Natural killer cell (primary cell): ENCODE results near the gene AGPAT3. TPM values are rescaled to one million over a fixed set of nuclear protein-coding genes. Genes with fewer than 3 reads are reported as not detected.

Experiments
- ATAC-seq, 3 donors: fragments of 150-1000 bp in 2 of 3; fragments of 200-7000 bp in 1 of 3; cut with Tn5 transposase; 1 replicate in 1 of 3; 2 replicates in 2 of 3; pipeline ENCODE4 v1.10.0; 2021; ENCODE audit warnings: mild to moderate bottlenecking in 2 of 3, moderate library complexity in 2 of 3
- DNase-seq, 2 donors: peaks; one replicate each; pipeline versions ENCODE4 v3.0.0 to v3.0.0-alpha.2; 2013 to 2021; ENCODE audit warnings: mixed read lengths in 1 of 2
- H3K27ac ChIP-seq: one replicate; pipeline ENCODE4 v1.5.1; 2013; ENCODE audit warnings: mild to moderate bottlenecking, low read length
- H3K27me3 ChIP-seq: one replicate; pipeline ENCODE4 v1.6.1; 2013; ENCODE audit warnings: low read length; ENCODE audit not compliant: control insufficient read depth, insufficient read depth
- H3K36me3 ChIP-seq: one replicate; pipeline ENCODE4 v1.6.1; 2013; ENCODE audit warnings: low read length; ENCODE audit not compliant: control insufficient read depth, insufficient read depth
- H3K4me1 ChIP-seq: one replicate; pipeline ENCODE4 v1.6.1; 2013; ENCODE audit warnings: low read length; ENCODE audit not compliant: control insufficient read depth, insufficient read depth
- H3K4me3 ChIP-seq: one replicate; pipeline ENCODE4 v1.5.1; 2013; ENCODE audit warnings: low read length
- H3K9me3 ChIP-seq: one replicate; pipeline ENCODE4 v1.6.1; 2013; ENCODE audit warnings: low read length; ENCODE audit not compliant: control insufficient read depth, insufficient read depth
- H3K27ac Mint-ChIP-seq, 2 donors: one replicate each; pipeline ENCODE4 v1.8.0; 2022; ENCODE audit warnings: mild to moderate bottlenecking in 2 of 2, mixed read lengths in 2 of 2, moderate library complexity in 1 of 2
- H3K27me3 Mint-ChIP-seq, 2 donors: one replicate each; pipeline ENCODE4 v1.8.0; 2022; ENCODE audit warnings: low read depth in 2 of 2, mixed read lengths in 2 of 2
- H3K36me3 Mint-ChIP-seq: one replicate; pipeline ENCODE4 v1.8.0; 2022; ENCODE audit warnings: mixed read lengths
- H3K4me1 Mint-ChIP-seq, 2 donors: one replicate each; pipeline ENCODE4 v1.8.0; 2022; ENCODE audit warnings: mixed read lengths in 2 of 2
- H3K4me3 Mint-ChIP-seq: one replicate; pipeline ENCODE4 v1.8.0; 2022; ENCODE audit warnings: mild to moderate bottlenecking, moderate library complexity, mixed read lengths
- H3K9me3 Mint-ChIP-seq, 2 donors: one replicate each; pipeline ENCODE4 v1.8.0; 2022; ENCODE audit warnings: mixed read lengths in 2 of 2
- WGBS: methylation state at CpG from one replicate; pipeline ENCODE4 v1.1.7; 2013; ENCODE audit warnings: missing lambda C conversion rate; ENCODE audit not compliant: insufficient coverage; 5-methylcytosine and 5-hydroxymethylcytosine counted together
- intact Hi-C: fragments of 100-400 bp; cut with micrococcal nuclease; formaldehyde crosslinking; loops from one replicate; pipeline ENCODE4 v1.14.2; 2022
- total RNA-seq, 4 donors: library from RNA; stranded (reverse); fragments of 120-200 nt in 1 of 4; gene quantifications; one replicate each; pipeline versions ENCODE4 v1.2.3 to v1.2.4, GENCODE V29; 2013 to 2022
- TF ChIP-seq, protein P1 (sequence below): fragments of 200-600 bp; IDR thresholded peaks from one replicate; pipeline ENCODE4 v1.8.0; 2022; ENCODE audit warnings: antibody characterized with exemption

AGPAT3 gene
- total RNA-seq, 3 donors from 2014 or later (not counting 1 experiment from before 2014, with no cell fraction given), result 39.5 to 45.7 (median 42.3) TPM

DNA sequence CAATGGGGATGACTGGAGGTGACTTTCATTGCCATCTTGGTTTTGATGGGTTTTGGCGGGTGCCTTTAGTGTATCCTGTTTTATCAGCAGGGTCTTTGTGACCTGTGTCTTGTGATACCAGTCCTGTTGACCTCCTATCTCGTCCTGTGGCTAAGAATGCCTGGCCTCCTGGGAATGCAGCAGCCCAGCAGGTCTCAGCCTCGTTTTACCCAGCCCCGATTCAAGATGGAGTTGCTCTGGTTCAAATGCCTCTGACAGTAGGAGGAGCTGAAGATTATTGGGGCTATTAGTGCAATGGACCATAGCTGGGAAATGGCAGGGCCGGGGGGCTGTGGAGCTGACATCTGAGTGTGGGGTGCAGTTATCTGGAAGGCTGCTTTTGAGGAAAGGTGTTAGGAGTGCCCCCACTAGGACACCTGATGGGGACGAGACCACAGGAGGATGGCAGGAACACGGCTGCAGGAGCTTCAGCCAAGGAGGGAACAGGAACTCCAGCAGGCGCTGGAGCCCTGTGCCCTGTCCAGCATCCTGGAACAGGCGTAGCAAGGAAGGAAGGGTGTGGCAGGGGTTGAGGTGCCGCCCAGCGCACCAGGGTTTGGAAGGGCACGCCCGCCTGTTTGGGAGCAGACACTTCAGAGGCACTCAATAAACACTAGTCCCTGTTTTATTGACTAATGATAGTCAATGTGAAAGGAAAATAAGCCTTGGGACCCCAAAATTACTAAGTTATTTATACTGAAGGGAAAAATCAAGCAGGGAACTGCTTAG lies 15.3 kb upstream of the AGPAT3 start:
- no peak overlapping the region for H3K4me3 ChIP-seq
- no peaks in the 10 kb centered on the region for H3K36me3 ChIP-seq
- Mint-ChIP-seq H3K4me3 (no peak overlapping the region), H3K9me3 (no peaks in the 10 kb centered on the region), H3K27ac (no peak overlapping the region), H3K36me3 (no peaks in the 10 kb centered on the region), H3K27me3 (peaks cover 10 to 28% of the 10 kb centered on the region in 2 donors), H3K4me1 (peaks cover 0 to 1% of the 10 kb centered on the region in 2 donors)
- no peak overlapping the region for H3K27ac ChIP-seq
- WGBS, result 70% methylated on average over 12 of the region's 13 CpGs
- no peak for DNase-seq
- ATAC-seq, result no peak
- H3K4me1 ChIP-seq, result peaks cover 7% of the 10 kb centered on the region
- intact Hi-C loops, result no loop called here
- H3K27me3 ChIP-seq, result no peaks in the 10 kb centered on the region
- peaks cover 6% of the 10 kb centered on the region for H3K9me3 ChIP-seq
- TF ChIP-seq, protein P1, sequence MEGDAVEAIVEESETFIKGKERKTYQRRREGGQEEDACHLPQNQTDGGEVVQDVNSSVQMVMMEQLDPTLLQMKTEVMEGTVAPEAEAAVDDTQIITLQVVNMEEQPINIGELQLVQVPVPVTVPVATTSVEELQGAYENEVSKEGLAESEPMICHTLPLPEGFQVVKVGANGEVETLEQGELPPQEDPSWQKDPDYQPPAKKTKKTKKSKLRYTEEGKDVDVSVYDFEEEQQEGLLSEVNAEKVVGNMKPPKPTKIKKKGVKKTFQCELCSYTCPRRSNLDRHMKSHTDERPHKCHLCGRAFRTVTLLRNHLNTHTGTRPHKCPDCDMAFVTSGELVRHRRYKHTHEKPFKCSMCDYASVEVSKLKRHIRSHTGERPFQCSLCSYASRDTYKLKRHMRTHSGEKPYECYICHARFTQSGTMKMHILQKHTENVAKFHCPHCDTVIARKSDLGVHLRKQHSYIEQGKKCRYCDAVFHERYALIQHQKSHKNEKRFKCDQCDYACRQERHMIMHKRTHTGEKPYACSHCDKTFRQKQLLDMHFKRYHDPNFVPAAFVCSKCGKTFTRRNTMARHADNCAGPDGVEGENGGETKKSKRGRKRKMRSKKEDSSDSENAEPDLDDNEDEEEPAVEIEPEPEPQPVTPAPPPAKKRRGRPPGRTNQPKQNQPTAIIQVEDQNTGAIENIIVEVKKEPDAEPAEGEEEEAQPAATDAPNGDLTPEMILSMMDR, result no peak

DNA sequence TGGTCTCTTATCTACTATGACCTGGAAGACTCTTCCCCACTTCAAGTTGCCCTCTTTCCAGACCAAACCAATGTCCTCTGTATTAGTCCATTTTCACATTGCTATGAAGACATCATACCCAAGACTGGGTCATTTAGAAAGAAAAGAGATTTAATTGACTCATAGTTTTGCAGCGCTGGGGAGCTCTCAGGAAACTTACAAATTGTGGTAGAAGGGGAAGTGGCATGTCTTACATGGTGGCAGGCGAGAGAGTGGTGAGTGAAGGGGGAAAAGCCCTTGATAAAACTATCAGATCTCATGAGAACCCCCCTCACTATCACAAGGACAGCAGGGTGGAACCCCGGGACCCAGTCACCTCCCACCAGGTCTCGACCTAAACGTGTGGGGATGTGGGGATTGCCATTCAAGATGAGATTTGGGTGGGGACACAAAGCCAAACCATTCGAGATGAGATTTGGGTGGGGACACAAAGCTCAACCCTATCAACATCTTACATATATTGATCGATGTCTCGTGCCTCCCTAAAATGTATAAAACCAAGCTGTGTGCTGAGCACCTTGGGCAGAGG lies 14.2 kb upstream of the AGPAT3 start:
- TF ChIP-seq, protein P1, result no peak
- peaks cover 15 to 34% of the 10 kb centered on the region in 2 donors for H3K27me3 Mint-ChIP-seq
- H3K36me3 ChIP-seq, result no peaks in the 10 kb centered on the region
- H3K4me1 Mint-ChIP-seq, result peaks cover 0 to 7% of the 10 kb centered on the region in 2 donors
- H3K9me3 Mint-ChIP-seq, result no peaks in the 10 kb centered on the region
- H3K4me3 Mint-ChIP-seq, result no peak overlapping the region
- H3K27ac ChIP-seq, result no peak overlapping the region
- intact Hi-C loops, result no loop called here
- H3K36me3 Mint-ChIP-seq, result no peaks in the 10 kb centered on the region
- no peak overlapping the region for H3K4me3 ChIP-seq
- H3K9me3 ChIP-seq, result peaks cover 6% of the 10 kb centered on the region
- H3K4me1 ChIP-seq, result peaks cover 16% of the 10 kb centered on the region
- H3K27me3 ChIP-seq, result no peaks in the 10 kb centered on the region
- H3K27ac Mint-ChIP-seq, result no peak overlapping the region
- DNase-seq (no peak), ATAC-seq (no peak)
- WGBS, result 68% methylated on average over 4 of the region's 8 CpGs

DNA sequence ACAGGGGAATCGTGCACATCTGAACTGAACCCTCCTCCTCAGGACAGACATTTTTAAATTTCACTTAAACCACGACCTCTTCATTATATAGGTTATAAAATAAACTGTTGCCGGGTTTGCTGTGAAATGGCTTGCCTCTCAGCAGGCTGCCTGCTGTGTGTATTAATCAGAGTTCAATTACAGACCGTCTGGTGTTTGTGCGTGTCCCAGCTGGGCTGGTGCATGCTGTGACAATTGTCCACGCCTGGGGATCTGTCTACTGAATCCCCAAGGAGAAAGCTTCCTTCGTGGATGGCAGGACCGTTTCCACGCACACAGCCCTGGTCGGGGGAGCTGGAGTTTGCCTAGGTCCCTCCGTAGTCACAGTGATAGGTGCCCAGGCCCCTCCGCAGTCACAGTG lies 13.4 kb upstream of the AGPAT3 start:
- peaks cover 0 to 7% of the 10 kb centered on the region in 2 donors for H3K4me1 Mint-ChIP-seq
- no peaks in the 10 kb centered on the region for H3K36me3 Mint-ChIP-seq

More for the DNA sequence above, 13.4 kb upstream of the AGPAT3 start:
- Mint-ChIP-seq H3K4me3 (no peak overlapping the region), H3K27me3 (peaks cover 18 to 38% of the 10 kb centered on the region in 2 donors), H3K27ac (no peak overlapping the region), H3K9me3 (no peaks in the 10 kb centered on the region)
- H3K27me3 ChIP-seq, result no peaks in the 10 kb centered on the region
- 87% methylated on average over 10 of the region's 12 CpGs for WGBS
- ATAC-seq, result no peak
- peaks cover 6% of the 10 kb centered on the region for H3K9me3 ChIP-seq
- no peak overlapping the region for H3K4me3 ChIP-seq
- no peak for DNase-seq
- peaks cover 19% of the 10 kb centered on the region for H3K4me1 ChIP-seq
- TF ChIP-seq, protein P1, result no peak
- intact Hi-C loops, result no loop called here
- H3K36me3 ChIP-seq, result no peaks in the 10 kb centered on the region
- no peak overlapping the region for H3K27ac ChIP-seq
